GM18519 (cell line): Measurements from ENCODE around the gene ASRGL1.
"Not testable (repeated sequence)": the region's sequence is repeated elsewhere in the genome, so short reads cannot be mapped to it uniquely, and the experiment has no call there.

ENCODE experiments used
- ATAC-seq: cut with Tn5 transposase; IDR thresholded peaks from one replicate; pipeline ENCODE4 v1.9.1; 2021; ENCODE audit warnings: mild to moderate bottlenecking, moderate library complexity; ENCODE audit not compliant: unreplicated experiment, low FRiP score

ASRGL1 gene

GRCh38 chr11:62337303-62338181, at the start of gene ASRGL1:
Gene ASRGL1, plus strand, starts transcription at chr11:62337448. Its CDS starts 530 bp downstream, at chr11:62337978.
- ATAC-seq: no peak

- no peak for ATAC-seq
These were observed 41.7 kb upstream of the ASRGL1 start for GRCh38 chr11:62295504-62295903.

- no peak for ATAC-seq
These were observed 38.3 kb upstream of the ASRGL1 start, which contains the start of gene SCGB1D4 for GRCh38 chr11:62298975-62299374. Gene SCGB1D4, minus strand, starts transcription at chr11:62299075. Its CDS starts 65 bp downstream, at chr11:62299010.

- ATAC-seq: no peak
These were observed 31.0 kb upstream of the ASRGL1 start for GRCh38 chr11:62306227-62306626.

GRCh38 chr11:62307950-62308349, 29.3 kb upstream of the ASRGL1 start:
- ATAC-seq: no peak

GRCh38 chr11:62309991-62310390, 27.3 kb upstream of the ASRGL1 start:
- ATAC-seq: no peak

GRCh38 chr11:62315431-62315830, 21.8 kb upstream of the ASRGL1 start:
- ATAC-seq: no peak

- no peak for ATAC-seq
These were observed 14.7 kb upstream of the ASRGL1 start for GRCh38 chr11:62322524-62322923.

GRCh38 chr11:62324731-62325556, 12.3 kb upstream of the ASRGL1 start:
- ATAC-seq: no peak

GRCh38 chr11:62325781-62326180, 11.5 kb upstream of the ASRGL1 start:
- not testable (repeated sequence) for ATAC-seq

GRCh38 chr11:62326719-62327118, 10.5 kb upstream of the ASRGL1 start:
- ATAC-seq: not testable (repeated sequence)

GRCh38 chr11:62327541-62327940, 9.7 kb upstream of the ASRGL1 start:
- not testable (repeated sequence) for ATAC-seq

- ATAC-seq: not testable (repeated sequence)
These were observed 6.0 kb upstream of the ASRGL1 start for GRCh38 chr11:62331264-62331663.

- no peak for ATAC-seq
These were observed 3.5 kb upstream of the ASRGL1 start for GRCh38 chr11:62333768-62334167.

GRCh38 chr11:62336949-62337302, 322 bp upstream of the ASRGL1 start:
- ATAC-seq: not testable (repeated sequence)

- no peak for ATAC-seq
These were observed 970 bp downstream of the ASRGL1 start for GRCh38 chr11:62338218-62338617.

GRCh38 chr11:62340269-62340901, 3.1 kb downstream of the ASRGL1 start:
- no peak for ATAC-seq

GRCh38 chr11:62341588-62341987, 4.3 kb downstream of the ASRGL1 start:
- ATAC-seq: no peak

GRCh38 chr11:62343646-62344190, 6.5 kb downstream of the ASRGL1 start:
- ATAC-seq: not testable (repeated sequence)

GRCh38 chr11:62344210-62344609, 7.0 kb downstream of the ASRGL1 start:
- no peak for ATAC-seq

GRCh38 chr11:62345861-62346260, 8.6 kb downstream of the ASRGL1 start:
- no peak for ATAC-seq
